ENCODE measurements around the gene GOLGA3. TPM values are rescaled to one million over a fixed set of nuclear protein-coding genes. Genes with fewer than 3 reads are reported as not detected.

Gene GOLGA3
- polyA plus RNA-seq, 1 donor (not counting 4 experiments of a cell fraction or from before 2014, with no cell fraction given) = 11.0 TPM

- TF ChIP-seq EZH2 (IDR thresholded peaks at IDR 0.05; ENCODE audit: low read length) (no peak), CTCF (optimal IDR thresholded peaks at IDR 0.05 in 1 of 3, IDR thresholded peaks at IDR 0.05 in 1 of 3, conservative IDR thresholded peaks at IDR 0.05 in 1 of 3; ENCODE audit: extremely low read depth in 1 of 3, insufficient read depth in 2 of 3, low read length in 3 of 3) (no peak)
- DNase-seq (ENCODE audit: low read depth, low spot score) = no peak
- Histone ChIP-seq H3K4me2 (ENCODE audit: control insufficient read depth, extremely low read depth, insufficient read depth, low read depth, low read length) (no peak overlapping the region), H3K9ac (ENCODE audit: control insufficient read depth, extremely low read depth, insufficient read depth, low read length) (no peak overlapping the region), H3K27ac (ENCODE audit: control insufficient read depth, insufficient read depth, low read length) (no peak overlapping the region), H3K36me3 (ENCODE audit: control insufficient read depth in 2 of 2, extremely low read depth in 1 of 2, insufficient read depth in 2 of 2, low read length in 2 of 2) (peaks cover 46 to 49% of the 10 kb centered on the region in 2 experiments), H3K9me3 (ENCODE audit: control insufficient read depth, low read depth, low read length) (no peaks in the 10 kb centered on the region), H3K4me1 (ENCODE audit: control insufficient read depth, extremely low read depth, insufficient read depth, low read length) (no peaks in the 10 kb centered on the region), H3K27me3 (ENCODE audit: control insufficient read depth, extremely low read depth, insufficient read depth, low read length) (no peaks in the 10 kb centered on the region), H4K20me1 (ENCODE audit: control insufficient read depth, extremely low read depth, insufficient read depth, low read length) (no peaks in the 10 kb centered on the region), H3K9me1 (ENCODE audit: control insufficient read depth, extremely low read depth, insufficient read depth, low read length) (no peaks in the 10 kb centered on the region), H2AFZ (ENCODE audit: control insufficient read depth, low read length) (no peak overlapping the region), H3K79me2 (ENCODE audit: control insufficient read depth, insufficient read depth, low read length) (no peaks in the 10 kb centered on the region), H3K4me3 (ENCODE audit: control insufficient read depth in 2 of 3, extremely low read depth in 1 of 3, insufficient read depth in 2 of 3, low read depth in 1 of 3, low read length in 3 of 3) (no peak overlapping the region)
- dilution Hi-C loops (cut with MboI; ENCODE audit: extremely low pct_ligation_motif_present, low sequenced_read_pairs) = no loop called here
- FAIRE-seq = no peak
These were observed 22.8 kb upstream of the GOLGA3 start for GRCh38 chr12:132851465-132851864.

GRCh38 chr12:132850291-132850690 is 21.6 kb upstream of the GOLGA3 start:
- no peak overlapping the region for H3K4me2 ChIP-seq (ENCODE audit: control insufficient read depth, extremely low read depth, insufficient read depth, low read depth, low read length)
- H3K36me3 ChIP-seq (ENCODE audit: control insufficient read depth in 2 of 2, extremely low read depth in 1 of 2, insufficient read depth in 2 of 2, low read length in 2 of 2) = peaks cover 43 to 46% of the 10 kb centered on the region in 2 experiments
- H3K9me3 ChIP-seq (ENCODE audit: control insufficient read depth, low read depth, low read length) = no peaks in the 10 kb centered on the region
- H2AFZ ChIP-seq (ENCODE audit: control insufficient read depth, low read length) = no peak overlapping the region
- no peaks in the 10 kb centered on the region for H4K20me1 ChIP-seq (ENCODE audit: control insufficient read depth, extremely low read depth, insufficient read depth, low read length)
- dilution Hi-C loops (cut with MboI; ENCODE audit: extremely low pct_ligation_motif_present, low sequenced_read_pairs) = no loop called here
- H3K27ac ChIP-seq (ENCODE audit: control insufficient read depth, insufficient read depth, low read length) = no peak overlapping the region
- TF ChIP-seq EZH2 (IDR thresholded peaks at IDR 0.05; ENCODE audit: low read length) (no peak), CTCF (optimal IDR thresholded peaks at IDR 0.05 in 1 of 3, IDR thresholded peaks at IDR 0.05 in 1 of 3, conservative IDR thresholded peaks at IDR 0.05 in 1 of 3; ENCODE audit: extremely low read depth in 1 of 3, insufficient read depth in 2 of 3, low read length in 3 of 3) (no peak)
- no peaks in the 10 kb centered on the region for H3K4me1 ChIP-seq (ENCODE audit: control insufficient read depth, extremely low read depth, insufficient read depth, low read length)
- H3K79me2 ChIP-seq (ENCODE audit: control insufficient read depth, insufficient read depth, low read length) = no peaks in the 10 kb centered on the region
- DNase-seq (ENCODE audit: low read depth, low spot score) (no peak), FAIRE-seq (no peak)
- no peak overlapping the region for H3K9ac ChIP-seq (ENCODE audit: control insufficient read depth, extremely low read depth, insufficient read depth, low read length)
- no peak overlapping the region for H3K4me3 ChIP-seq (ENCODE audit: control insufficient read depth in 2 of 3, extremely low read depth in 1 of 3, insufficient read depth in 2 of 3, low read depth in 1 of 3, low read length in 3 of 3)
- no peaks in the 10 kb centered on the region for H3K9me1 ChIP-seq (ENCODE audit: control insufficient read depth, extremely low read depth, insufficient read depth, low read length)
- no peaks in the 10 kb centered on the region for H3K27me3 ChIP-seq (ENCODE audit: control insufficient read depth, extremely low read depth, insufficient read depth, low read length)

Data from keratinocyte (primary cell).